Measurements from ENCODE around the gene AK3. TPM values are rescaled to one million over a fixed set of nuclear protein-coding genes. Genes with fewer than 3 reads are reported as not detected.
A peak's percentile ranks its signal among the peaks of the same experiment; 100 is the strongest.

The AK3 gene
- total and polyA plus RNA-seq, 2 donors (not counting 1 experiment from before 2014, with no cell fraction given) = 66.3 to 90.3 TPM

DNA sequence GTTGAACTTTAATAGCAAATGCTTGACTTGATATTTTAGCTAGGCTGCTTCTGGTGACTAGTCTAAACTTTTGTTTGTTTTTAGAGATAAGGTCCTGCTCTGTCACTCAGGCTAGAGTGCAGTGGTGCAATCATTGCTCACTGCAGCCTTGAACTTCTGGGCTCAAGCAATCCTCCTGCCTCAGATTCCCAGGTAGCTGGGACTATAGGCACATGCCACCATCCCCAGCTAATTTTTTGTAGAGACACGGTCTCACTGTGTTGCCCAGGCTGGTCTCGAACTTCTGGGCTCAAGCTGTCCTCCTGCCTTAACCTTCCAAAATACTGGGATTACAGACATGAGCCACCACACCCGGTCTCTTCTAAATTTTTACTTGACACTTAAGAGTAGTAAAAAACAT, 40.9 kb downstream of the AK3 start:
- TF ChIP-seq EZH2 (IDR thresholded peaks at IDR 0.05; ENCODE audit: low read length, missing control alignments) = no peak
- TF ChIP-seq, protein P1, sequence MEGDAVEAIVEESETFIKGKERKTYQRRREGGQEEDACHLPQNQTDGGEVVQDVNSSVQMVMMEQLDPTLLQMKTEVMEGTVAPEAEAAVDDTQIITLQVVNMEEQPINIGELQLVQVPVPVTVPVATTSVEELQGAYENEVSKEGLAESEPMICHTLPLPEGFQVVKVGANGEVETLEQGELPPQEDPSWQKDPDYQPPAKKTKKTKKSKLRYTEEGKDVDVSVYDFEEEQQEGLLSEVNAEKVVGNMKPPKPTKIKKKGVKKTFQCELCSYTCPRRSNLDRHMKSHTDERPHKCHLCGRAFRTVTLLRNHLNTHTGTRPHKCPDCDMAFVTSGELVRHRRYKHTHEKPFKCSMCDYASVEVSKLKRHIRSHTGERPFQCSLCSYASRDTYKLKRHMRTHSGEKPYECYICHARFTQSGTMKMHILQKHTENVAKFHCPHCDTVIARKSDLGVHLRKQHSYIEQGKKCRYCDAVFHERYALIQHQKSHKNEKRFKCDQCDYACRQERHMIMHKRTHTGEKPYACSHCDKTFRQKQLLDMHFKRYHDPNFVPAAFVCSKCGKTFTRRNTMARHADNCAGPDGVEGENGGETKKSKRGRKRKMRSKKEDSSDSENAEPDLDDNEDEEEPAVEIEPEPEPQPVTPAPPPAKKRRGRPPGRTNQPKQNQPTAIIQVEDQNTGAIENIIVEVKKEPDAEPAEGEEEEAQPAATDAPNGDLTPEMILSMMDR (conservative IDR thresholded peaks at IDR 0.05 in 1 of 2, IDR thresholded peaks at IDR 0.05 in 1 of 2; ENCODE audit: low read depth in 1 of 2, low read length in 2 of 2) = no peak
- Histone ChIP-seq H3K36me3 (ENCODE audit: control insufficient read depth, insufficient read depth, low read length) (peaks cover 4% of the 10 kb centered on the region), H2AFZ (ENCODE audit: low read length) (no peak overlapping the region), H4K20me1 (ENCODE audit: control insufficient read depth, extremely low read depth, insufficient read depth, low read length) (no peaks in the 10 kb centered on the region), H3K27ac (ENCODE audit: insufficient read depth, low read length) (no peak overlapping the region), H3K27me3 (ENCODE audit: control insufficient read depth, insufficient read depth, low read length) (no peaks in the 10 kb centered on the region), H3K4me2 (ENCODE audit: extremely low read depth, insufficient read depth, low read length) (no peak overlapping the region), H3K9ac (ENCODE audit: insufficient read depth, low read length) (no peak overlapping the region), H3K9me3 (ENCODE audit: control insufficient read depth, insufficient read depth, low read depth, low read length) (no peaks in the 10 kb centered on the region), H3K4me1 (ENCODE audit: control insufficient read depth, extremely low read depth, insufficient read depth, low read length) (no peaks in the 10 kb centered on the region), H3K4me3 (replicated peaks in 1 of 4; ENCODE audit: control extremely low read depth in 1 of 4, insufficient read depth in 1 of 4, low read depth in 3 of 4, low read length in 4 of 4) (no peak overlapping the region), H3K79me2 (ENCODE audit: control insufficient read depth, insufficient read depth, low read length) (no peaks in the 10 kb centered on the region)
- DNase-seq (ENCODE audit: low read depth in 2 of 2) = peak in 1 of 2 donors; percentile 6

DNA sequence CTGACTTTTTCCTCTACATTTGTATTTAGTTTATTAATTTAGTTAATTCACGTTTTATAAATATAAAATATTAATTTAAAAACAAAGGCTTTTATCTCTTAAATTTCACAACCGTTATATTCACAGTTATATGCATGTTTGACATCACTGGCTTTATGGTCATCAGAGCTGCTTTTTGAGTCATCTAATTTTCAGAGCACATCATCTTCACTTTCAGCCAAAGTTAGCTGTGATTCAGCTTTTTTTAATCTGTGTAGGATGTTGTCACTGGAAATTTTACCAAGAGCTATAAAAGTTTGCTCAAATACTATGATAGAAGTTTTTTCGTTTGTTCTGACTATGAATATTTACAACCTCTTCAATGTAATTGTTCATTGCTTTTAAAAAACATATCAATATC, 49.2 kb downstream of the AK3 start:
- DNase-seq (ENCODE audit: low read depth in 2 of 2) = peak in 1 of 2 donors; percentile 59
- Histone ChIP-seq H3K4me3 (replicated peaks in 1 of 4; ENCODE audit: control extremely low read depth in 1 of 4, insufficient read depth in 1 of 4, low read depth in 3 of 4, low read length in 4 of 4) (no peak overlapping the region), H3K4me2 (ENCODE audit: extremely low read depth, insufficient read depth, low read length) (no peak overlapping the region), H3K27ac (ENCODE audit: insufficient read depth, low read length) (no peak overlapping the region), H4K20me1 (ENCODE audit: control insufficient read depth, extremely low read depth, insufficient read depth, low read length) (no peaks in the 10 kb centered on the region), H3K9ac (ENCODE audit: insufficient read depth, low read length) (no peak overlapping the region), H3K9me3 (ENCODE audit: control insufficient read depth, insufficient read depth, low read depth, low read length) (no peaks in the 10 kb centered on the region), H3K27me3 (ENCODE audit: control insufficient read depth, insufficient read depth, low read length) (no peaks in the 10 kb centered on the region), H3K79me2 (ENCODE audit: control insufficient read depth, insufficient read depth, low read length) (no peaks in the 10 kb centered on the region), H3K36me3 (ENCODE audit: control insufficient read depth, insufficient read depth, low read length) (no peaks in the 10 kb centered on the region), H2AFZ (ENCODE audit: low read length) (no peak overlapping the region), H3K4me1 (ENCODE audit: control insufficient read depth, extremely low read depth, insufficient read depth, low read length) (no peaks in the 10 kb centered on the region)
- TF ChIP-seq EZH2 (IDR thresholded peaks at IDR 0.05; ENCODE audit: low read length, missing control alignments) = no peak
- TF ChIP-seq, protein P1 (conservative IDR thresholded peaks at IDR 0.05 in 1 of 2, IDR thresholded peaks at IDR 0.05 in 1 of 2; ENCODE audit: low read depth in 1 of 2, low read length in 2 of 2) = no peak

DNA sequence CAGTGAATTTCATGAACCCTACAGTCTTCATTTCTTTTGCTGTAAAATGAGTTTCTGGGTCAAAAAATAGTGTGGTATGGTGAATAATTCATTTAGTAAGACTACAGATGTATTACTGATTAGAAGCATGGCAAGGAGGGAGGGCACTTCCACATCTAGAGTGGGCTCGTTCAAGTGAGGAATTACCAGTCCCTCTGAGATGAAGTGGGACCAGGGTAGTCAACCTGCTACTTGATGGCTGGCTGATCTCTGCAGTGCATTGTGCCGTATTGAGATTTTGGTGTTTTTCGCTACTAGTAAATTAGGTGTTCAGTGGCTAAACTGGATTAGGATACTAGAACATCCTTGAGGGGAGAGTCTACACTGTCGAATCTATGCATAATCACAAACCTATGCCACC, 50.9 kb downstream of the AK3 start:
- Histone ChIP-seq H3K9me3 (ENCODE audit: control insufficient read depth, insufficient read depth, low read depth, low read length) (no peaks in the 10 kb centered on the region), H3K4me1 (ENCODE audit: control insufficient read depth, extremely low read depth, insufficient read depth, low read length) (peaks cover 4% of the 10 kb centered on the region), H3K9ac (ENCODE audit: insufficient read depth, low read length) (no peak overlapping the region), H3K4me3 (replicated peaks in 1 of 4; ENCODE audit: control extremely low read depth in 1 of 4, insufficient read depth in 1 of 4, low read depth in 3 of 4, low read length in 4 of 4) (no peak overlapping the region), H4K20me1 (ENCODE audit: control insufficient read depth, extremely low read depth, insufficient read depth, low read length) (no peaks in the 10 kb centered on the region), H2AFZ (ENCODE audit: low read length) (no peak overlapping the region), H3K27me3 (ENCODE audit: control insufficient read depth, insufficient read depth, low read length) (no peaks in the 10 kb centered on the region), H3K79me2 (ENCODE audit: control insufficient read depth, insufficient read depth, low read length) (no peaks in the 10 kb centered on the region), H3K27ac (ENCODE audit: insufficient read depth, low read length) (no peak overlapping the region), H3K36me3 (ENCODE audit: control insufficient read depth, insufficient read depth, low read length) (peaks cover 2% of the 10 kb centered on the region), H3K4me2 (ENCODE audit: extremely low read depth, insufficient read depth, low read length) (no peak overlapping the region)
- TF ChIP-seq EZH2 (IDR thresholded peaks at IDR 0.05; ENCODE audit: low read length, missing control alignments) = no peak
- TF ChIP-seq, protein P1 (conservative IDR thresholded peaks at IDR 0.05 in 1 of 2, IDR thresholded peaks at IDR 0.05 in 1 of 2; ENCODE audit: low read depth in 1 of 2, low read length in 2 of 2) = no peak
- DNase-seq (ENCODE audit: low read depth in 2 of 2) = no peak
